SK-N-SH (cell line): Measurements from ENCODE around the gene HBB. TPM values are rescaled to one million over a fixed set of nuclear protein-coding genes. Genes with fewer than 3 reads are reported as not detected.

ENCODE experiments used
- CTCF ChIA-PET: fragments of 300-600, 350-600 bp; formaldehyde crosslinking; extraction: SDS; loops from one replicate; lab custom pipeline; 2021; lab: Yijun Ruan, JAX
- POLR2A ChIA-PET: fragments of 350-600 bp; sonication (Branson Sonifier 250); formaldehyde crosslinking; extraction: SDS; loops from one replicate; lab custom pipeline; 2020; ENCODE audit warnings: antibody characterized with exemption, inconsistent platforms; lab: Yijun Ruan, JAX
- DNase-seq: peaks from one replicate; pipeline ENCODE4 v3.0.0; 2012
- H2AFZ ChIP-seq: fragments of 200-600 bp; sonication (generic); 2 replicates; pipeline ENCODE4 v1.8.1; 2016; ENCODE audit warnings: antibody characterized with exemption, mild to moderate bottlenecking, low read depth
- H3F3A ChIP-seq: fragments of 200-600 bp; sonication (generic); replicated peaks from 2 replicates; pipeline ENCODE3; 2016; ENCODE audit warnings: antibody characterized with exemption, mild to moderate bottlenecking; ENCODE audit not compliant: insufficient read depth
- H3K27ac ChIP-seq, 2 experiments: fragments of 200-500 bp in 1 of 2; fragments of 200-600 bp in 1 of 2; sonication (Bioruptor generic) in 1 of 2; sonication (generic), shearing (Covaris generic) in 1 of 2; 2 replicates each; pipeline versions ENCODE4 v1.5.1 to v1.6.1; 2014 to 2016; ENCODE audit warnings: low read depth in 2 of 2, inconsistent platforms in 1 of 2, low read length in 1 of 2, mild to moderate bottlenecking in 1 of 2, mixed read lengths in 1 of 2
- H3K27me3 ChIP-seq: fragments of 200-600 bp; sonication (generic), shearing (Covaris generic); 2 replicates; pipeline ENCODE4 v1.6.1; 2016; ENCODE audit warnings: mixed run types; ENCODE audit not compliant: insufficient read depth
- H3K36me3 ChIP-seq, 2 experiments: fragments of 200-500 bp in 1 of 2; fragments of 200-600 bp in 1 of 2; sonication (Bioruptor generic) in 1 of 2; sonication (generic) in 1 of 2; replicated peaks in 1 of 2; 2 replicates each; pipeline versions ENCODE3 to v1.5.1; 2014 to 2016; ENCODE audit warnings: low read length in 1 of 2, mild to moderate bottlenecking in 1 of 2; ENCODE audit not compliant: insufficient read depth in 2 of 2, control insufficient read depth in 1 of 2
- H3K4me1 ChIP-seq, 2 experiments: fragments of 200-500 bp in 1 of 2; fragments of 200-600 bp in 1 of 2; sonication (Bioruptor generic) in 1 of 2; sonication (generic), shearing (Covaris generic) in 1 of 2; 2 replicates each; pipeline versions ENCODE4 v1.5.1 to v1.6.1; 2014 to 2016; ENCODE audit warnings: low read depth in 1 of 2, low read length in 1 of 2, mixed run types in 1 of 2; ENCODE audit not compliant: insufficient read depth in 2 of 2, control insufficient read depth in 1 of 2
- H3K4me2 ChIP-seq: fragments of 200-600 bp; sonication (generic), shearing (Covaris generic); 2 replicates; pipeline ENCODE4 v1.6.1; 2017; ENCODE audit warnings: mixed run types
- H3K4me3 ChIP-seq, 2 experiments: fragments of 200-500 bp in 1 of 2; fragments of 200-600 bp in 1 of 2; sonication (Bioruptor generic) in 1 of 2; sonication (generic), shearing (Covaris generic) in 1 of 2; 2 replicates each; pipeline versions ENCODE4 v1.5.1 to v1.8.1; 2014 to 2016; ENCODE audit warnings: low read depth in 2 of 2, inconsistent platforms in 1 of 2, low read length in 1 of 2, mild to moderate bottlenecking in 1 of 2, mixed read lengths in 1 of 2, moderate library complexity in 1 of 2
- H3K79me2 ChIP-seq: fragments of 200-600 bp; sonication (generic); 2 replicates; pipeline ENCODE4 v1.8.1; 2017; ENCODE audit warnings: mild to moderate bottlenecking; ENCODE audit not compliant: insufficient read depth
- H3K9ac ChIP-seq: fragments of 200-600 bp; sonication (generic); 2 replicates; pipeline ENCODE4 v1.6.1; 2017; ENCODE audit warnings: mixed run types
- H3K9me2 ChIP-seq: fragments of 200-600 bp; sonication (generic); 2 replicates; pipeline ENCODE4 v1.6.1; 2017; ENCODE audit warnings: mixed run types
- H3K9me3 ChIP-seq: fragments of 200-600 bp; sonication (generic); 2 replicates; pipeline ENCODE4 v1.6.1; 2017; ENCODE audit warnings: mixed run types, mild to moderate bottlenecking, moderate library complexity
- H4K20me1 ChIP-seq: fragments of 200-600 bp; sonication (generic); 2 replicates; pipeline ENCODE4 v1.6.1; 2017; ENCODE audit warnings: mild to moderate bottlenecking, mixed run types; ENCODE audit not compliant: insufficient read depth
- CHD2 ChIP-seq: fragments of 150-350 bp; IDR thresholded peaks from 2 replicates; pipeline ENCODE4 v1.6.1; 2018; ENCODE audit warnings: low read length; ENCODE audit not compliant: partially characterized antibody
- EZH2phosphoT487 ChIP-seq: fragments of 200-600 bp; sonication (generic); IDR thresholded peaks from 2 replicates; pipeline ENCODE4 v1.6.1; 2017; ENCODE audit warnings: low read depth, mixed run types, mild to moderate bottlenecking, antibody characterized with exemption, moderate library complexity, borderline replicate concordance
- FOSL2 ChIP-seq: IDR thresholded peaks from 2 replicates; pipeline ENCODE4 v1.4.0; 2012; ENCODE audit warnings: low read depth, mild to moderate bottlenecking, moderate library complexity, borderline replicate concordance
- FOXM1 ChIP-seq: IDR thresholded peaks from 2 replicates; pipeline ENCODE4 v1.4.0; 2012; ENCODE audit warnings: low read depth, mild to moderate bottlenecking
- GABPA ChIP-seq: IDR thresholded peaks from 2 replicates; pipeline ENCODE4 v1.4.0; 2012; ENCODE audit warnings: low read depth, mild to moderate bottlenecking
- GATA2 ChIP-seq: sonication (generic); formaldehyde crosslinking; IDR thresholded peaks from 2 replicates; pipeline ENCODE4 v1.5.0; 2020; ENCODE audit warnings: mild to moderate bottlenecking, missing genetic modification reagents
- JUND ChIP-seq: IDR thresholded peaks from 2 replicates; pipeline ENCODE4 v1.4.0; 2012
- MAX ChIP-seq: IDR thresholded peaks from 2 replicates; pipeline ENCODE4 v1.4.0; 2012; ENCODE audit warnings: low read depth
- MXI1 ChIP-seq: IDR thresholded peaks from 2 replicates; pipeline ENCODE4 v1.6.1; 2012; ENCODE audit warnings: mild to moderate bottlenecking, low read depth, low read length, improper control_type of control experiment
- NRF1 ChIP-seq: IDR thresholded peaks from 2 replicates; pipeline ENCODE4 v1.6.1; 2012; ENCODE audit warnings: low read depth, mild to moderate bottlenecking, low read length
- PBX3 ChIP-seq: IDR thresholded peaks from 2 replicates; pipeline ENCODE4; 2012
- POLR2AphosphoS5 ChIP-seq: IDR thresholded peaks from 2 replicates; pipeline ENCODE4 v1.6.1; 2012; ENCODE audit warnings: low read depth, low read length
- RCOR1 ChIP-seq: fragments of 150-350 bp; IDR thresholded peaks from 2 replicates; pipeline ENCODE4 v1.6.1; 2017; ENCODE audit warnings: antibody characterized with exemption, low read length
- RFX5 ChIP-seq: IDR thresholded peaks from 2 replicates; pipeline ENCODE4 v1.6.1; 2012; ENCODE audit warnings: mild to moderate bottlenecking, improper control_type of control experiment, low read length
- RXRA ChIP-seq: IDR thresholded peaks from 2 replicates; pipeline ENCODE4 v1.4.0; 2012; ENCODE audit warnings: low read depth, mild to moderate bottlenecking, borderline replicate concordance
- SMC3 ChIP-seq: IDR thresholded peaks from 2 replicates; pipeline ENCODE4 v1.6.1; 2012; ENCODE audit warnings: low read depth, low read length, improper control_type of control experiment
- TAF1 ChIP-seq: IDR thresholded peaks from 2 replicates; pipeline ENCODE4 v1.6.1; 2012; ENCODE audit warnings: low read depth, mild to moderate bottlenecking, low read length, moderate library complexity, borderline replicate concordance
- TCF12 ChIP-seq: IDR thresholded peaks from 2 replicates; pipeline ENCODE4 v1.4.0; 2012
- TEAD4 ChIP-seq: IDR thresholded peaks from 2 replicates; pipeline ENCODE4 v1.4.0; 2012; ENCODE audit warnings: mild to moderate bottlenecking, borderline replicate concordance; ENCODE audit not compliant: insufficient read depth
- YY1 ChIP-seq: IDR thresholded peaks from 2 replicates; pipeline ENCODE4 v1.4.0; 2012; ENCODE audit warnings: low read depth, mild to moderate bottlenecking
- WGBS: methylation state at CpG from one replicate; pipeline ENCODE4 v1.1.6; 2017; ENCODE audit warnings: low lambda C conversion rate; 5-methylcytosine and 5-hydroxymethylcytosine counted together
- polyA plus RNA-seq, 3 experiments: library from polyadenylated mRNA; depleted of rRNA; stranded (reverse); fragments of >200 nt; gene quantifications; 2 replicates each; pipeline ENCODE4 v1.2.3, GENCODE V29; 2012
- TF ChIP-seq, protein P1 (sequence below): fragments of 150-350 bp; IDR thresholded peaks from 2 replicates; pipeline ENCODE4 v1.6.1; 2016; ENCODE audit warnings: mild to moderate bottlenecking, low read depth, low read length
- TF ChIP-seq, protein P2 (sequence below): IDR thresholded peaks from 2 replicates; pipeline ENCODE4 v1.4.0; 2012; ENCODE audit warnings: low read depth, borderline replicate concordance

The HBB gene
- polyA plus RNA-seq, 1 of the 3 experiments (the other 2 are of a cell fraction) = not detected

GRCh38 chr11:5188201-5188600, 38.7 kb downstream of the HBB start:
- no peaks in the 10 kb centered on the region for H3K9me2 ChIP-seq
- ChIA-PET POLR2A (no interaction called here), CTCF (no interaction called here)
- H4K20me1 ChIP-seq = no peaks in the 10 kb centered on the region
- no peak overlapping the region for H3K27ac ChIP-seq
- H3K36me3 ChIP-seq = no peaks in the 10 kb centered on the region
- no peaks in the 10 kb centered on the region for H3K9me3 ChIP-seq
- no peak overlapping the region for H3K9ac ChIP-seq
- WGBS = 1% methylated on average over 2 of the region's 2 CpGs
- H3K79me2 ChIP-seq = no peaks in the 10 kb centered on the region
- no peak for DNase-seq
- H3K4me1 ChIP-seq = no peaks in the 10 kb centered on the region
- no peaks in the 10 kb centered on the region for H3F3A ChIP-seq
- H3K4me2 ChIP-seq = no peak overlapping the region
- H2AFZ ChIP-seq = no peak overlapping the region
- TF ChIP-seq TEAD4 (no peak), JUND (no peak), TAF1 (no peak), GABPA (no peak), RFX5 (no peak), NRF1 (no peak), FOSL2 (no peak), POLR2AphosphoS5 (no peak), RCOR1 (no peak), CHD2 (no peak), TCF12 (no peak), PBX3 (no peak), FOXM1 (no peak), SMC3 (no peak)
- TF ChIP-seq, protein P1, sequence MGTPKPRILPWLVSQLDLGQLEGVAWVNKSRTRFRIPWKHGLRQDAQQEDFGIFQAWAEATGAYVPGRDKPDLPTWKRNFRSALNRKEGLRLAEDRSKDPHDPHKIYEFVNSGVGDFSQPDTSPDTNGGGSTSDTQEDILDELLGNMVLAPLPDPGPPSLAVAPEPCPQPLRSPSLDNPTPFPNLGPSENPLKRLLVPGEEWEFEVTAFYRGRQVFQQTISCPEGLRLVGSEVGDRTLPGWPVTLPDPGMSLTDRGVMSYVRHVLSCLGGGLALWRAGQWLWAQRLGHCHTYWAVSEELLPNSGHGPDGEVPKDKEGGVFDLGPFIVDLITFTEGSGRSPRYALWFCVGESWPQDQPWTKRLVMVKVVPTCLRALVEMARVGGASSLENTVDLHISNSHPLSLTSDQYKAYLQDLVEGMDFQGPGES = no peak
- H3K4me3 ChIP-seq = no peak overlapping the region
- no peaks in the 10 kb centered on the region for H3K27me3 ChIP-seq

GRCh38 chr11:5178046-5178837, 48.6 kb downstream of the HBB start:
- Histone ChIP-seq H3K4me2 (no peak overlapping the region), H3K9me3 (no peaks in the 10 kb centered on the region), H4K20me1 (no peaks in the 10 kb centered on the region), H3K79me2 (no peaks in the 10 kb centered on the region), H3K36me3 (no peaks in the 10 kb centered on the region), H3K9me2 (no peaks in the 10 kb centered on the region), H3K4me1 (no peaks in the 10 kb centered on the region), H3K9ac (no peak overlapping the region), H3F3A (no peaks in the 10 kb centered on the region), H3K4me3 (no peak overlapping the region), H2AFZ (no peak overlapping the region), H3K27ac (no peak overlapping the region), H3K27me3 (no peaks in the 10 kb centered on the region)
- 5% methylated on average over 10 of the region's 10 CpGs for WGBS
- POLR2A ChIA-PET = no interaction called here
- CTCF ChIA-PET = no interaction called here
- no peak for DNase-seq
- TF ChIP-seq RXRA (no peak), GABPA (no peak), MAX (no peak), PBX3 (no peak), NRF1 (no peak), GATA2 (no peak), MXI1 (no peak), YY1 (no peak), CHD2 (no peak), FOSL2 (no peak), SMC3 (no peak), EZH2phosphoT487 (no peak)
- TF ChIP-seq, protein P2, sequence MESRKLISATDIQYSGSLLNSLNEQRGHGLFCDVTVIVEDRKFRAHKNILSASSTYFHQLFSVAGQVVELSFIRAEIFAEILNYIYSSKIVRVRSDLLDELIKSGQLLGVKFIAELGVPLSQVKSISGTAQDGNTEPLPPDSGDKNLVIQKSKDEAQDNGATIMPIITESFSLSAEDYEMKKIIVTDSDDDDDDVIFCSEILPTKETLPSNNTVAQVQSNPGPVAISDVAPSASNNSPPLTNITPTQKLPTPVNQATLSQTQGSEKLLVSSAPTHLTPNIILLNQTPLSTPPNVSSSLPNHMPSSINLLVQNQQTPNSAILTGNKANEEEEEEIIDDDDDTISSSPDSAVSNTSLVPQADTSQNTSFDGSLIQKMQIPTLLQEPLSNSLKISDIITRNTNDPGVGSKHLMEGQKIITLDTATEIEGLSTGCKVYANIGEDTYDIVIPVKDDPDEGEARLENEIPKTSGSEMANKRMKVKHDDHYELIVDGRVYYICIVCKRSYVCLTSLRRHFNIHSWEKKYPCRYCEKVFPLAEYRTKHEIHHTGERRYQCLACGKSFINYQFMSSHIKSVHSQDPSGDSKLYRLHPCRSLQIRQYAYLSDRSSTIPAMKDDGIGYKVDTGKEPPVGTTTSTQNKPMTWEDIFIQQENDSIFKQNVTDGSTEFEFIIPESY = no peak
